ENCODE measurements around the gene CROCC2.
A peak's percentile ranks its signal among the peaks of the same experiment; 100 is the strongest.

The CROCC2 gene

GRCh38 chr2:240997856-240998705 lies 91.9 kb downstream of the CROCC2 start, which contains the start of gene SNED1:
SNED1 (plus strand) TSS chr2:240998618; CDS start chr2:240998838, 220 bp downstream.
- peak; percentile 32 for FAIRE-seq

DNA sequence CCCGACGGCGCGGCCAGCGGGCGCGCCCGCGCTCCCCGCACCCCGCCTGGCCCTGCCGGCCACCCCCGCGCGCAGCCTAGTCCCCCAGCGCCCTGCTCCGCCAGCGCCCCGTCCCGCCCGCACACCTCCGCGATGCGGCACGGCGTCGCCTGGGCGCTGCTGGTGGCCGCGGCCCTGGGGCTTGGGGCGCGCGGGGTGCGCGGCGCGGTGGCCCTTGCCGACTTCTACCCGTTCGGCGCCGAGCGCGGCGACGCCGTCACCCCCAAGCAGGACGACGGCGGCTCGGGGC lies 92.5 kb downstream of the CROCC2 start:
- FAIRE-seq (no peak), DNase-seq (ENCODE audit: low spot score) (no peak)

More at GRCh38 chr2:240997856-240998705, 91.9 kb downstream of the CROCC2 start, which contains the start of gene SNED1:
- peak; percentile 89 for DNase-seq (ENCODE audit: low spot score)

DNA sequence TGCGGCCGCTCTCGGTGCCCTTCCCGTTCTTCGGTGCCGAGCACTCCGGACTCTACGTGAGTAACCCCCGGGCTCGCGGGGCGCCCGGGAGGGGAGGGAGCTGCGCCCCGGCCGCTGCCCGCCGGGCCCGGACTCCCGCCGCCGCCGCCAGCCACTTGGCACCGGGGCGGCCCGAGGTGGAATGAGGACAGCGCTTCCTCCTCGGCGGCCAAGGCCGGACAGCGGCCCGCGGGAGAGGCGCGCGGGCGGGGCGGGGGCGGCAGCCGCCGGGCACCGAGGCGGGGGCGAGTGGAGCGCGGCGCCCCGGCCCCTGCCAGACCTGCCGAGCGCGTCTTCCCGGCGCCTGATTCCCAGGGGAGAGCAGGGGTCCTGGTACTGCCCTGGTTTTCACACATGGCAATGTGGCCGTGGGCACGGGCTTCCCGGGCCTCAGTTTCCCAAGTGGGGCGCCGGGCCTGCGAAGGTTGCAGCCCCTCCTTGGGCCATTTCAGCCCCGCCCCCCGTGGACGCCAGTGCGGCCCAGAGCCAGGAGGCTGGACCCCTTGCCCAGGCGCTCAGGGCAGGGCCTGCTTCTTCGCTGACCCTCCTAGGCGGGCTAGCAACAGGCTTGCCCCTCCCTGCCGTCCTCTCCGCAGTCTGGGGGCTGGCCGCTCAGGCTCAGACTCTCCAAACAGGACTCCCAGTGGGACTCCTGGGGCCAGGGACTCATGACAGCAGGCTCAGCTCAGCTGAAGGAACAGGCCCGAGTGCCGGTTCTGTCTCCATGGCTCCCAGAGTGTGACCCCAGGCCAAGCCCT lies 93.1 kb downstream of the CROCC2 start:
- DNase-seq (ENCODE audit: low spot score) = no peak
- no peak for FAIRE-seq

DNA sequence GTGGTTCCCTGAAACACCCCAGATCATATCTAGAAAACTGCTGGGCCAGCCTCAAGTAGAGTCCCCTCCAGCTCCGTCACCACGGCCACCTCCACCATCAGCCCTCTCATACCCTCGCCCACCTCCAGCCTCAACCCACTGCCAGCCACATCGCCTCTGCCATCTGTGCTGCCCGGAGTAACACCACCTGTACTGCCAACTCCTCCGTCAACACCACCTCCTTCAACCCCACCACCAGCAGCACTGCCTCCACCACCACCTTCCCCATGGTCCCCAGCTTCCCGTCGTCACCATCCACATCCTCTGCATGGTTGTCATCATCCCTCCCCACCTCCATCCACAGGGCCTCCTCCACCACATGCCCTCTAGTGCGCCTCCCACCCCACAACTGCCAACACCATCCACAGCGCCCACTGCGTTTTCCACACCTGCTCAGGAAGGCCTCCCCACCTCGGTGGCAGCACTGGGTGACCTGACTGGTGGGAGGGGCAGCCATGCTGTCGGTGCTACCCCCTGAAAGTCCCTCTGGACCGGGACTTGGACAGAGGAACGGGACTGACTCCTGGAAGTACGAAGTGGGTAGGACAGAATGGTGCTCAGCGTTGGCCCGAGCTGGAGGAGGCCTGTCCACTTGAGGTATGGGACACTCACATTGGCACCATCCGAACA lies 93.9 kb downstream of the CROCC2 start:
- DNase-seq (ENCODE audit: low spot score) = no peak
- FAIRE-seq = peak; percentile 62

- DNase-seq (ENCODE audit: low spot score) (no peak), FAIRE-seq (no peak)
Measured at GRCh38 chr2:241000831-241001321, 94.7 kb downstream of the CROCC2 start.

DNA sequence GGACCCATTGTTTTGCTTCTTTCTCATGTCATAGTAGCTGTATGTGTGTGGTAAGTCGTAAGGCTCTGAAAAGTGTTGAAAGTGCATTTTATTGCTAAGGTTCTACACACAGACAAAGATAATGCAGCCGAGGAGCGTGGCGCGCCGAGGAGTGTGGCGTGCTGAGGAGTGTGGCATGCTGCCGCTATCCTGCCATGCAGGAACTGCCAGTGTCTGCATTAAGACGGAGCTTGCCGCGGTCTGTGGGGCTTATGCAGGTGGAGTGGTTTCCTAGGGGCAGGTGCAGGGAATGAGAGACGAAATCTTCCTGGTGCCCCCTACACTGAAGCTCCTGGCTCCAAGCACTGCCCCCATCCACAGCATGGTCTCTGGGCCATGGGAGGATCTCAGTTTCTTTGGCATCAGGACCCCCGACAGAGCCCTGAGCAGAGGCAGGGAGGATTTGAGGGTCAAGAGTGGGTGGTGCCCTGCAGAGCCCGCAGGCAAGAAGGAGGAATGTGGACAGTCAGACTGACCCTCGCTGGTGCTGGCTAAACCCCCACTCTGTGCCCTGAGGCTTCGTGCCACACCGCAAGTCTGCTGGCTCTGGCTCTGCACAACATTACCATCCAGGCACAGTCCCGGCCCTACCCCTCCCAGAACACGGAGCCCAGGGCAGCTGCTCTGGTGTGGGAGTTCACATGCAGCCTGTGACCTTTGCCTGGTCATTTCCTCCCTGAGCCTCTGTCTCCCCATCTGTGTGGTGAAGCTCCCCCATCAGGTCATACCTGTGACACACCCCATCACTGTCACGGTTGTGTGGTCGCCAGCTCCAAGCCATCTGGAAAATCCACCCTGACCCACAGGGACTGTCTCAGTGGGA lies 95.5 kb downstream of the CROCC2 start:
- DNase-seq (ENCODE audit: low spot score) (no peak), FAIRE-seq (no peak)

GRCh38 chr2:241002275-241003046 lies 96.3 kb downstream of the CROCC2 start:
- DNase-seq (ENCODE audit: low spot score) (no peak), FAIRE-seq (no peak)

DNA sequence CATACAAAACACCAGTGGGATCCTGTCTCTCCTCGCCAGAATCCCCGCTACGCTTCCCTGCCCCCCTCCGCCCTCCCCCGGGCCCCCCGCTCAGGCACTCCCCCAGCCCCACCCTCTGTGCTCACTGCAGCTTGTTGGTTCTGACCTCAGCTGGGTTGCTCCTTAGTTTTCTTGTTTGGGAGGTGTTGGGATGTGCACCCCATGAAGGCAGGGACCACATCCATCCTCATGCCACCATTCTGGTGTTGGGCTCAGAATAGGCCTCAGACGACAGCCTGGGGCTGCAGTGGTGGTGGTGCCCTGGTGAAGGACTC lies 96.9 kb downstream of the CROCC2 start:
- FAIRE-seq (no peak), DNase-seq (ENCODE audit: low spot score) (no peak)

DNA sequence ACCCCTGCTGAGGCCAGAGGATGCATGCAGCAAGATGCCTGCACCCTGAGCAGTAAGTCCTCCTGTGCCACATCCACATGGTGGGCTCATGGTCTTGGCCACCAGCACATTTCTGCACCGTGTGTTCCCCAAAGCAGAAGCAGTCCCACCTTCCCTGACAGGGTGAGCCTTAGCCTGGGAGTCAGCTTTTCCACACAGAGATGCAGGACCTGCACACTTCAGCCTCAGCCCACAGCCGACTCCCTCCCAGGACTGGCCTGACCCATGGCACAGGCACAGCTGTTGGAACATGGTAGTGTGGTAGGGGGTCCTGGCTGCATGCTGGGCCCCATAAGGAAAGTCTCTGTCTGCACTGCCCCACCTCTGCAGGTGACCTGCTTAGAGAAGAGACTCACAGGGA lies 97.2 kb downstream of the CROCC2 start:
- DNase-seq (ENCODE audit: low spot score) (no peak), FAIRE-seq (no peak)

- FAIRE-seq = no peak
- no peak for DNase-seq (ENCODE audit: low spot score)
Measured at GRCh38 chr2:241003830-241004564, 97.9 kb downstream of the CROCC2 start.

DNA sequence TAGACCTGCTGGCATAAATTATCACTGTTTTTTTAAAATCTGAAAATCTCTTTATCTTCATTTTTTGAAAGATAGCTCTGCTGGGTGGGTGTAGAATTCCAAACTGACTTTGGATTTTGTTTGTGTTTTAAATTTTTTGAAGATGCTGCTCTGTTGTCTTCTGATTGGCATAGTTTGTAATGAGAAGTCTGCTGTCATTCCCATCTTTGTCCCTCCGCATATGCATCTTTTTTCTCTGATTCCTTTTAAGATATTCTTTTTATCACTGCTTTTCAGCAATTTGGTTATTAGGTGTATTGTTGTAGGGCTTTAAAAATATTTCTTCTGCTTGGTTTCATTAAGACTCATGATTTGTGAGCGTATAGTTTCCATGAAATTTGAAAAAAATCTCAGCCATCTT lies 99.4 kb downstream of the CROCC2 start:
- FAIRE-seq (no peak), DNase-seq (ENCODE audit: low spot score) (no peak)

GRCh38 chr2:241006412-241006811 lies 100.3 kb downstream of the CROCC2 start:
- no peak for DNase-seq (ENCODE audit: low spot score)
- no peak for FAIRE-seq

DNA sequence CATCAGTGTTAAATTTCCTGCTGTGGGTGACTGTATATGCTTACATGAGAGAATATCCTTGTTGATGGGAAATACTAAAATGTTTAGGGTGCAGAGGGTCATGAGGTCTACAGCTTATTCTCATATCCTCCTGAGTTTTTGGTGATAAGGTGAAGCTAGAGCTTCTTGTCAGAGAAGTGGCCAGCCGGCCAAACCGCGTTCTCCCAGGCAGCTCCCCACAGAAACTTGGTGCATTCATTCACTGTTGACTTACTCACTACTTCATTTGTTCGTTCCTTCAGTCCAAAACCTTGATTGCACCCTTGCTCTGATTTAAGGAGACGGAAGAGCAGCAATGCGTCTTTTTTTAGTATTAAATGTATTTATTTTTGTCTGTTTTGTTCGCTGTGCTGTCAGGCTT lies 101.0 kb downstream of the CROCC2 start:
- no peak for FAIRE-seq

DNA sequence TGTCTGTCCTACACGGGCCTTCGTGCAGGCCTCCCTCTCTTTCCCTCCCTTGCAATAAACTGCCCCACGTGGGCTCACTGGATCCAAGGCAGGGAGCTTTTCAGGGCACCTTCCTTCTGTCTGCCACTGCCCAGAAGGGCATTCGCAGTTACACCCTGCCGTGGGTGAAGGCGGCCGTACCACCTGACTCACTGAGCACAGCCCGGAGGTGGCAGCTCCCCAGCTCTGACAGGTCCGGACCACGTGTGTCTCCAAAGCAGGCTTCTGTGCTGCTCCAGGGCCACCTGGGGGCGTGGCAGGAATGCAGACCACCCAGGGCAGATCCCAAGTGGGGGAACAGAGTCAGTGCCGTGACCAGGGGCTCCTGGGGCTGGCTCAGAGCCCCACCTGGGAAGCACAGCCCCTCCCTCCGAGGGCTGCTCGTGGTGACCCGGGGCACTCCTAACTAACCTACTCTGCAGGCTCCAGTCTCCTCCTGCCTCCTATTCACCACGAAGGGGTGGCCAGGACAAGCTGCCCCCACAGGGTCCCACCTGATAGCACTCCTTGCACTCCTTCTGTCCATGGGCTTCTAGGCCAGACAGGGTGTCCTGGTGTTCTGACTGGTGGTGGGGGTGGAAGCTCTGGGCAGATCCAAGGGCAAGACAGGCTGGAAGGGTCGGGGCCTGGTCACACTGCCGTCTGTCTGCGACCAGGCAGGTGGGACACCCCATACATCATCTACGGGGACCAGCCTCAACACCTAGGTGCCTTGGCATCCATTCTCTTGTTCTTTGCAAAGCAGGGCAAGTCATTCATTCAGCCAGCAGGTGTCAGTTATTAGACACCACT lies 102.0 kb downstream of the CROCC2 start:
- FAIRE-seq (no peak), DNase-seq (ENCODE audit: low spot score) (no peak)

More for the DNA sequence above, 101.0 kb downstream of the CROCC2 start:
- DNase-seq (ENCODE audit: low spot score) = no peak

DNA sequence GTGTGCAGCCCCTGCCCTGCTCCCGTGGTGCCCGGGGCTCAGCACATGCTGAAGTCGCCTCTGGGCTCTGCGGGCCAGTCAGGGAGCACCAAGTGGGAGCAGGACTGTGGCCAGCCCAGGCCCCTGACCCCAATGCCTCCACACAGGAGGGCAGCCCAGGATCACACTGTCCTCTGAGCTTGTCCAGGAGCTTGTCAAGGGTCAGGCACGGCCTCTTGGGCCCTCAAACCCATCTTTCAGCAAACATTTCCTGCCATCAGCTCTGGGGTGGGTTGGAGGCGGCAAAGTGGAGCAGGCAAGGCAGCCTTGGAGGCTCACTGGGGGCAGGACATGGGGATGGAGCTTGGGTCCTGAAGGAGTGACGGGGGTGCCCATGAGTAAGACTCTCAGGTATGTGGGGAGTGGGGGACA lies 102.6 kb downstream of the CROCC2 start:
- no peak for FAIRE-seq
- no peak for DNase-seq (ENCODE audit: low spot score)

- FAIRE-seq (no peak), DNase-seq (ENCODE audit: low spot score) (no peak)
Measured at GRCh38 chr2:241009191-241009590, 103.1 kb downstream of the CROCC2 start.

DNA sequence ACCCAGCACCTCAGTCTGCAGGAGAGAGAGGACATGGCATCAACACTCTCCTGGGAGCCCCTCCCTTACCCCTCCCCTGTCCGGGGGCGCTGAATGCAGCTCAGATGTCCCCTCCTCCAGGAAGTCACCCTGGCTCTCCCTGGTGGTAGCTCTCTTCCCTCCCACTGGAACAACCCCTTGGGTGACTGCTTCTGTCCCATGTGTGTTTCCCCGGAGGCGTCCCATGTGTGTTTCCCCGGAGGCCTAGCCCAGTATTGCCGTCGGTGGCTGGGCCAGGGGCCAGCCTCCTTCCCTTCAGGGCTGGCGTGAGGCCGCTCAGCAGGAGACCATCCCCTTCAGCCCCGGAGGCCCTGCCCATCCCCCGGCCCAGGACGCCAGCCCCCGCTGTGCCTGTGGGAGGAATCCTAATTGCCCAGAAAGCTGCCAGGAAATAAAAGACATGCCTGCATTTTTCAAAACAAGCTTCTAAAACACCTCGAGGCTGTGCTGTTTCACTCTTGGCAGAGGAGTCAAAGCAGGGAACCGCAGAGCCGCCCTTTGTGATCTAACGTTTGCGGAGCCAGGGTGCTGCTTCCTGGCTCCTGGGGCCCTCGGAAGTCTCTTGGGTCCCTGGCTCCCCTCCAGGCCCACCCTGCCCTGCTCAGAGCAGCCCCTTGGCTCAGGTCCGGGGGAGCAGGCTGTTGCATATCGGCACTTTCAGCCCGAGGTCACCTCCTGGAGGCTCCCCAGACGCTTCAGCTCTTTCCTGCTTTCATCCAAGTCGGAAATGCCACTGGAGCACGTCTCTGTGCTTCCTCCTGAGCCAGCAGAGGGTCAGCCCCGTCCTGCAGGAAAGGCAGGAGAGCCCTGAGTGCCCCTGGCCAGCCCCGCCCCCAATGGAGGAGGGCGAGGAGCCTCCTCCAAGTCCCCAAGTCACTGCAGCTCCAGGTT lies 103.7 kb downstream of the CROCC2 start:
- DNase-seq (ENCODE audit: low spot score) (peak; percentile 46), FAIRE-seq (no peak)
